Fibroblast of the conjunctiva (primary cell): ENCODE results near the gene BCLAF1.
"Not testable (repeated sequence)": the region's sequence is repeated elsewhere in the genome, so short reads cannot be mapped to it uniquely, and the experiment has no call there.

Experiments
- DNase-seq: peaks from one replicate; pipeline ENCODE4 v3.0.0-alpha.2; 2010; ENCODE audit warnings: low read depth

Gene BCLAF1

GRCh38 chr6:136249811-136250685 is 39.6 kb downstream of the BCLAF1 start, which contains the start of gene MTFR2:
Gene MTFR2, minus strand, starts transcription at chr6:136250311. Its CDS starts 1,212 bp downstream, at chr6:136249099.
- peak; percentile 99 for DNase-seq

DNA sequence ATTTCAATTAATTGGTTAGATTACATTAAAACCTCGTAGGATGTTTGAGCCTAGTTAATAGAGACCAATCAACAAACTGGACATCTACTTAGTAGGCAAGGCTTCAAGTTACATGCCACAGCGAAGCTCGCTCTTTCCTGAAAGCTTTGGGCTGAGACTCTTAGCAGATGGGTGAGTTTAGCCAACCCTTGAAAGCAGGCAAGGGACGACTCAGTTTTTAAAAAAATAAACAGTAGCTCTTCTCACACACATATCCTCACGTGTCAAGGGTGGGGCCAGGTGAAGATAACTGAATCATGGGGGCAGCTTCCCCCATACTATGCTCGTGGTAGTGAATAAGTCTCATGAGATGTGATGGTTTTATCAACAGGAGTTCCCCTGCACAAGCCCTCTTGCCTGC is 40.3 kb downstream of the BCLAF1 start:
- DNase-seq, result no peak

DNA sequence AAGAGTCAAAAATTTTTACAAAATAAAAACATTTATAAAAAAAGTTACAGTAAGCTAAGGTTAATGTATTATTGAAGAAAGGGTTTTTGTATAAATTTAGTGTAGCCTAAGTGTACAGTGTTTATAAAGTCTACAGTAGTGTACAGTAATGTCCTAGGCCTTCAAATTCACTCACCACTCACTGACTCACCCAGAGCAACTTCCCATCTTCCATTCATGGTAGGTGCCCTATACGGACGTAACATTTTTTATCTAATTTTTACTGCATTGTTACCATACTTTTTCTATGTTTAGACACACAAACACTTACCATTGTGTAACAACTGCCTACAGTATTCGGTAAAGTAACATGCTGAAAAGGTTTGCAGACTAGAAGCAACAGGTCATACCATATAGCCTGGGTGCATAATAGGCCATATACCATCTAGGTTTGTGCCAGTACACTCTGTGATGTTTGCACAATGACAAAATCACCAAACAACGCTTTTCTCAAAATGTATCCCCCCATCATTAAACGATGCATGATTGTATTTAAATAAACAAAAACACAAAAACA is 45.5 kb downstream of the BCLAF1 start:
- no peak for DNase-seq

DNA sequence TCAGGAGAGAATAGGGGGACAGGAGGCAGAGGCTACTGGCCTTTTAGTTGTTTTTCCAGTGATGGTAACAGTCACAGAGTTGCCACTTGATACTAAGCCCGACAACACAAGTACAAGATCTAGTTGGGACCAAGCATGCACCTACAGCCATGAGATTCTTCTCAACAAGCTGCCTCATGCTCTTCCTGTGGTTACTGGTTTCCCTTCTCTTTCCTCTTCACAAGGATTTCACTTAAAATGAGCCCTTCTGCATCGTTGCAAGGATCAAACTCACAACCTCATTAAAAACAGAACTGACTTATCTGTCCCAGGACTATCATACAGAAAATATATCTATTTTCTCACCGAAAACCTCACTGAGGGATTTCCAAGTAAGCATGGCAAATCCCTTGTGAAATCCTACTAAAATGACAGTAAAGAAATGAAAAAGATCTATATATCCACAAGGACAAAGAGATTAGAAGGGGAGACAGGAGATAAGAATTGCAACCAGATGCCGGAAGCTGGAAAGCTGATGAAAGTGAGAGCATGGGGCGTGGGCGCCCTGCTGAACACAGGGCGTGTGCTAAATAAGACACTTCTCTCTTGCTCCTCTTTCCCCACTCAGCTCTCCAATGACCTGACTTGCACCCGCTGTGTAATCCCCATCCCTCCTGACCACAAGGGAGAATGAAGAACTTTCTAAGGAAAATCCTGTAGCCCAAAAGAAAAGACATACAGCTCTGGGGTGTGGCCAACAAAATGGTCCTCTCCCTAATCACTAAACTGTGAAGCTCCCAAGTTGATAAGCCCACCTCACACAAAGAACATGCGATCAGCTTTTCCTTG is 53.0 kb downstream of the BCLAF1 start:
- no peak for DNase-seq

DNA sequence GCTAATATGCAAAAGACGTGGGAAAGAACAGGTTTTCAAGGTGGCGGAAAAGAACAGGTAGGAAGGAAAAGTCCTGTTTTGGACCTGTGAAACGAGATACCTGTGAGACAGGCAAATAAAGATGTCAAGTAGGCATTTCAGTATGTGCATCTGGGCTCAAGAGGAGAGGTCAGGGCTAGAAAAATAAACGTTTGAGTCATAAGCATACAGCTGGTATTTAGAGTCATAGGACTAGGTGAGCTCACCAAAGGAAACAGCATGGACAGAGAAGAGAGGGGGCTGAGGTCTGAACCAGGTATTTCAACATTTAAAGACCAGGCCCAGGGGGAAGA is 54.4 kb downstream of the BCLAF1 start:
- no peak for DNase-seq

GRCh38 chr6:136232701-136233100 is 56.9 kb downstream of the BCLAF1 start:
- DNase-seq, result no peak

DNA sequence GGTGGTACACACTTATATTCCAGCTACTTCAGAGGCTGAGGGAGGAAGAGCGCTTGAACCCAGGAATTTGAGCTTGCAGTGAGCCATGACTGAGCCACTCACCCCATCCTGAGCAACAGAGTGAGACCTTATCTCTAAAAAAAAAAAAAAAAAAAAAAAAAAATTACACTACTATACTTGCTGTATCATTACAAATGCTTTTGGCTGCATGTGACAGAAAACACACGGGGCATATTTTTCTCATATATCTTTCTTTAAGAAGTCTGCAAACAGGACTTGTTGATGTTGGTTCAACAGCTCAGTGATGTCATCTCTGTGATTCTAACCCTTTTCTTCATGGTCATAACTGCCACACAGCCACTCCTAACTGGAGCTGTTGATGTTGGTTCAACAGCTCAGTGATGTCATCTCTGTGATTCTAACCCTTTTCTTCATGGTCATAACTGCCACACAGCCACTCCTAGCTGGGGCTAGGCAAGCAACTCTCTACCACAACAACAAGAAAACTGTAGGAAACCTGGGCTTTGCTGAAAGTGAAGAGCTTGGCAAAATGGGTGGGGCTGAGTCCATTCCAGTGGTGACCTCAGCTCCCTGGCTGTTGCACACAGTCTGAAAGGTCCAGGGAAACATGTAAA is 59.3 kb downstream of the BCLAF1 start:
- DNase-seq, result no peak

DNA sequence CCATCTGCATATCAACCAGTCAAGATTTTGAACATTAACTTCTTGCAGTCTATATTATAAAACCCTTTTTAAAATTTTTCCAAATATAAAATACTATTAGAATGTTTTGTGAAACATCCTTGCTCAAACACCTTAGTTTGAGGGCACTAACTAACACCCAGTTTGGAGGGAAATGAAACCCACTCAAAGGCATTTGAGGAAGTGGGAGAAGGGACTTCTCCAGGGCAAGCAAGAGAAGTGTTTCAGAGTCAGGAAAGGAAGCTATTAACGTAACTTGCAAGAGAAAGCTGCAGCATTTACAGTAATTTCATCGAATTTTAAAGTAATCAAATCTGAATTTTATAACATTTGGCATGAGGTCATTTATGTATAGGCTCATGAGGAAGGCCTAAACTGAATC is 60.8 kb downstream of the BCLAF1 start:
- no peak for DNase-seq

DNA sequence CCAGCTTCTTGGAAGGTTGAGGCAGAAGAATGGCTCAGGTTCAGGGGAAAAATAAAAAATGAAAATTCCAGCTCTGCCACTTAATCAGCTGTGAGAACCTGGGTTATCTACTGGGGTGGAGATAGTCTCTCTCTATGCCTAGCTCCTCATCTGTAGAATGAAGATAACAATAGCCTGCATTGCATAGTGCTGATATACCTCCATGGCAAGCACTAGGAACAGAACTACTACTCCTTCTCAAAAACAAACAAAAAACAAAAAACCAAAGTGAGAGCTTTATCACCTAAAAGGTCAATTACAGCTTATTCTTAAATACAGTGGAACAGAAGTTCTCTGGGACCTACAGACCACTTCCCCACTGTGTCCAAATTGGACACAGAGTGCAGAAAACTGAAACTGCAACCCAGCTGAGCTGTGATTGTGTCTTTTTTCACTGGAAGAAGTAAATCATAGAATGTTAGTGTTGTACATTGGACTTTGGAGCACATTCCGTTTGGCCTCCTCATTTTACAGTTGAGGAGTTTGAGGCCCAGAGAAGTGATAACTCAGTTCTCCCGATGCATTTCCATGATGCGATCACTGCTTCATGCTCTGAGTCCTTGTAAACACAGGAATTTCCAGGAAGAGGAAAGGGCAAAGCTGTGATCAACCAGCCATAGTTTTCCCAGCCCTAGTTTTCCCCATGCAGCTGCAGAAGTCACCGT is 62.8 kb downstream of the BCLAF1 start:
- DNase-seq, result no peak

DNA sequence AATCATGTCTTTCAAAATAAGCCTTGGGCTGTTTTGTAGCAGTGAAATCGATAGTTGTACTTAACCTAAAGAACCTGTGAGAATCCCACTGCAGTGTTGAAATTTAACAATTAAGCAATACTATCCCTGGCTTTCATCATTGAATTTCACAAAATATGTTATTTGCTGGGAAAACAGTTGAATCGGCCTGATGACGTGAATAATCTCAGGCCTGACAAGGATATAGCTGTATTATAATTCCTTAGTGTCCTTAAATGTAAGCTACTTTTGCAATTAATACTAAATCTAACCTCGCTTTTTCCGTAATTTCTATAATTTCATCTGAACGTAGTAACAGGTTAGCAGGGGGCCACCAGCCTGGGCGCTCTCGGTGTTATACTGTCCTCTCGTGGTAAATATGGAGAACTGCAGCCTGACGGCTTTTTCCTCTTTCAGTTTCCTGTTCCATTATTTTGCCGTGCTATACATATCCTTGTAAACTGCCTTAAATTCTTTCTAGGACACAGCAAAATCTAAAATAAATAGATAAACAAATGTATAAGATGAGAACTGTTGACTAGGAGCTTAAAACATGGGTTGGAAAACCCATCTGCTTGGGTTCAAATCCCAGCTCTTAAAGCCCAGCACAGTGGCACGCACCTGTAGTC is 63.5 kb downstream of the BCLAF1 start:
- DNase-seq, result peak; percentile 33

DNA sequence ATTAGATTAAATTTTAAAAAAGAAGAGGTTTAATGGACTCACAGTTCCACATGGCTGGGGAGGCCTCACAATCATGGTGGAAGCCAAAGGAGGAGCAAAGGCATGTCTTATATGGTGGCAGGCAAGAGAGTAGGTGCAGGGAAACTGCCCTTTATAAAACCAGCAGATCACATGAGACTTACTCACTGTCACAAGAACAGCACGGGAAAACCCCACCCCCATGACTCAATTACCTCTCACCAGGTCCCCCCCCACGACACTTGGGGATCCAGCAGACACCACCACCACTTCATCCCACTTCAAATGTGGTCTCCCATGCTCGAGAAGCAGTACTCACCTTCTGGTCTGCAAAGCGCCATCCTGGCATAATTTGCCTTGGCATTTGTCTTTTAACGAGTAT is 64.2 kb downstream of the BCLAF1 start:
- no peak for DNase-seq

GRCh38 chr6:136224974-136225373 is 64.7 kb downstream of the BCLAF1 start:
- DNase-seq, result not testable (repeated sequence)

DNA sequence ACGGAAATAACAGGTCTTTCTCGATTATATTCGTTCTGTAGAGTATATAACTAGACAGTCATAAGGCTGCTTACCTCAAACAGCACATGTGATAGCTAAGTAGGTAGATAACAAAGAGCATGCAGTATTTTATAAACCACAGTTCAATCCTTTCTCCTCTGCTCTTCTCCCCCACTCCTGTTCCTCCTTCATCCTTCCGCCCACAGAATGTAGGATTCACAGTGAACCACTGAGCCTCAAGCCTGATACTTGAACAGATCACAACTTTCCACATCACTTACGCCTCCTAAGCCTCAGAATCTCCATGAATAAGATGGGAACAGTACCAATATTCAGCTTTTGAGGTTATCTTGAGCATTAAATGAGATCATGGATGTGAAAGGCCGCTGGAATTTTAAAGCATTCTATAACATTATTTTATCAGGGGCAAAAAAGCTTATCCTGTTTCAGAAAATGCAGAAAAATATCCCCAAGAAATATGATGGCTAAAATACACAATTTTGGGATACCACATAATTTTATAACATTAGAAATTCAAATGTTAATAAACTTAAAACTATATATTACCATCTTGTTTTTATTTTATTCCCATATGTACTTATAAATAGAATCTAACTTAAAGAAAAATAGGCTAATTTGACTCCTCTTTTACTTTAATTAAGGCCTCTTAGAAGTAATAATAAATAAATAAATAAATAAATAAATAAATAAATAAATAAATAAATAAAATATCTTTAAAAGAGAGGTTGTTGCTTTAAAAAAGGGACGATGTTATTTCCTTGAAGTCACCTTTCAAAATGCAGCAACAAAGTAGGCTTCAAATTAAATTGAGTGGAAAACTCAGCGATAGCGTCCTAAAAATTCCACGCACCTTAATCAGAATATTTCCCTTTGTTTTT is 72.9 kb downstream of the BCLAF1 start:
- DNase-seq, result no peak

- DNase-seq, result no peak
Measured at GRCh38 chr6:136213853-136214252, 75.8 kb downstream of the BCLAF1 start.

DNA sequence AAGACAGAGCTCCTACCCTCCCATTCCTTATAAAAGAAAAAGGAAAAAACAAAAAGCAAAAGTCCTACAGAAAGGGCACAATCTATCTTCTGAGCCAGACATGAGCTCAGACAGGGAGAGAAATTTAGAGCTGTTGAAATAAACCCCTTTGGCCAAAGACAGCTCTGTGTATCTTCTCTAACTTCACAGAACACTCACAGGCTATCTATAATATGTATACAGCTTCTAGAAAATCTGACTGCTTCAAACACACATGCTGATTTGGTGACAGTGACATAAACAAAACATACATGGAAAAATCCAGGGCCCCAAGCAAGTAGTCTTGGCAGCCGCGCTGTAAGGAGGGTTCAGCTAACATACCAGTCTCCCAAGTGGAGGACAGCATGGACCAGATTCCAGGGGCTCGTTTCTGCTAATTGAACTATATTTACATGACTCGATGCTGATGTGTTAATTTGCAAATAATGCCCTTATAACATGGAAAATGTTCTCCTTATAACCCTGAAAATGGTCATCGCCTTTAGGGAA is 76.6 kb downstream of the BCLAF1 start:
- no peak for DNase-seq

GRCh38 chr6:136212608-136213007 is 77.0 kb downstream of the BCLAF1 start:
- DNase-seq, result no peak

- DNase-seq, result no peak
Measured at GRCh38 chr6:136210398-136211165, 79.1 kb downstream of the BCLAF1 start.

GRCh38 chr6:136209496-136209895 is 80.2 kb downstream of the BCLAF1 start:
- DNase-seq, result no peak

DNA sequence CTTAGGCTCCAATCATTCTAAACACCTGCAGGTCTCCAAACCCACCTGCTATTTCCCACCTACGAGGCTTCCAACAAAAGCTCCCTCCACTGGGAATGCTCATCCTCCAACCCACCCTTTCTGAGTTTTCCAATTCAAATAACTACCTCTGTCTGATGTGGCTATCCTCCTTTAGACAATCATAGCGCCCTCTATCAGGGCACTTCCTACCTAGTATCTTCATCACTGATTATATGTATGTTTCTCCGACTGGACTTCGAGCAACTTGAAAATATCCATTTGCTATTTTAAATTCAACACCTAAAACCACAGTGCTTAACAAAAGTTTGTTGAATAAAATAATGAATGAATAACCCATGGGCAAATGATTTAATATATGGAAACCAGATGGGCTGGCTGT is 80.9 kb downstream of the BCLAF1 start:
- no peak for DNase-seq
